Transverse colon (tissue), 4 donors: ENCODE results near the gene FBXO36. TPM values are rescaled to one million over a fixed set of nuclear protein-coding genes. Genes with fewer than 3 reads are reported as not detected.

Source experiments
- DNase-seq: peaks from one replicate; pipeline ENCODE4 v3.0.0-alpha.2; 2019
- H3K27ac ChIP-seq, 4 donors: fragments of 200-600 bp; sonication (generic); 2 replicates each; pipeline ENCODE4 v1.5.1; 2016 to 2018; ENCODE audit warnings: inconsistent platforms in 4 of 4
- H3K27me3 ChIP-seq: fragments of 200-600 bp; sonication (generic); 2 replicates; pipeline ENCODE4 v1.5.1; 2017; ENCODE audit warnings: inconsistent platforms
- H3K36me3 ChIP-seq, 4 donors: fragments of 200-600 bp; sonication (generic); 2 replicates each; pipeline ENCODE4 v1.5.1; 2017 to 2019; ENCODE audit warnings: inconsistent platforms in 4 of 4
- H3K4me1 ChIP-seq, 4 donors: fragments of 200-600 bp; sonication (generic); 2 replicates each; pipeline ENCODE4 v1.5.1; 2017 to 2020; ENCODE audit warnings: inconsistent platforms in 4 of 4
- H3K4me3 ChIP-seq, 4 donors: fragments of 200-600 bp; sonication (generic); 1 replicate in 1 of 4; 2 replicates in 3 of 4; pipeline versions ENCODE4 v1.5.1 to v1.6.1; 2017 to 2019; ENCODE audit warnings: inconsistent platforms in 4 of 4
- H3K9me3 ChIP-seq, 2 donors: fragments of 200-600 bp; sonication (generic); 2 replicates each; pipeline ENCODE4 v1.5.1; 2017 to 2019; ENCODE audit warnings: inconsistent platforms in 2 of 2
- EP300 ChIP-seq: sonication (generic); formaldehyde crosslinking; IDR thresholded peaks from one replicate; pipeline ENCODE4 v1.6.1; 2017; ENCODE audit warnings: antibody characterized with exemption, low read depth
- POLR2A ChIP-seq: fragments of 450-650 bp; IDR thresholded peaks from one replicate; pipeline ENCODE4 v1.6.1; 2016; ENCODE audit warnings: antibody characterized with exemption, mild to moderate bottlenecking, moderate library complexity
- POLR2AphosphoS5 ChIP-seq, 3 donors: sonication (generic); formaldehyde crosslinking; IDR thresholded peaks; one replicate each; pipeline ENCODE4 v1.6.1; 2016; ENCODE audit warnings: antibody characterized with exemption in 3 of 3
- WGBS, 2 donors: methylation state at CpG; one replicate each; pipeline ENCODE4 v1.1.5; 2018; ENCODE audit warnings: low coverage in 1 of 2; 5-methylcytosine and 5-hydroxymethylcytosine counted together
- in situ Hi-C, 4 donors: fragments of 200-750 bp; cut with MboI; loops; one replicate each; pipeline versions ENCODE4 v1.15.0 to v1.15.1; 2017; ENCODE audit warnings: low sequenced_read_pairs in 3 of 4, low pct_ligation_motif_present in 1 of 4, low pct_unique_long_range_greater_than_20kb in 1 of 4
- intact Hi-C: fragments of 100-400 bp; cut with DNase I; formaldehyde crosslinking; loops from one replicate; pipeline ENCODE4 v1.15.1; 2023; ENCODE audit warnings: low total_unique reads
- total RNA-seq, 4 donors: library from RNA; depleted of rRNA; stranded (reverse); fragments of >200 nt; gene quantifications; one replicate each; pipeline ENCODE4 v1.1.0, GENCODE V29; 2016
- TF ChIP-seq, protein P1 (sequence below), 5 experiments: fragments of 200-600 bp in 3 of 5; fragments of 450-650 bp in 2 of 5; sonication (generic) in 3 of 5; IDR thresholded peaks; 1 replicate in 2 of 5; 2 replicates in 3 of 5; pipeline ENCODE4 v1.5.1; 2016 to 2017; ENCODE audit warnings: antibody characterized with exemption in 5 of 5, inconsistent platforms in 3 of 5, mild to moderate bottlenecking in 2 of 5, moderate library complexity in 1 of 5

FBXO36 gene
- total RNA-seq, 4 donors from 2014 or later = 0.60 to 2.1 (median 1.3) TPM

DNA sequence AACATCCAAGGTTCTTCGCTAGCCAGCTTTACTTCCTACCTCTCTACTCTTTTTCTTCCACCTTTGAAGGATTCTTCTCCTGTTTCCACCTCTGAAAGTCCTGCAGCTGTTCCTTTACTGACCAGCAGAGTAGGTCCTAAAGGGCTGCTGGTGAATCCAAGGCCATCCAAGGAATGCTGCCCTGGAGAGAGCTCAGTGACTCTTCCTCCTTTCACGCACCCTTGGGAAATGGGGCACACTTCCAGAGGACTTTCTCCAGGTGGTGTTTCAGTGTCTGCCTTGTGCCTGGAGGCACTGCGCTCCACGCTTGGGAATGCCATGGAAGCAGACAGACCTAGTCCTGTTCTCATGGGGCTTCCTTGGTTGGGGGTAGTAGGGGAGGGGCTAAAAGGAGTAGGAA is 101.0 kb downstream of the FBXO36 start:
- Histone ChIP-seq H3K27me3 (no peaks in the 10 kb centered on the region), H3K27ac (no peak overlapping the region), H3K36me3 (no peaks in the 10 kb centered on the region), H3K4me3 (no peak overlapping the region), H3K9me3 (no peaks in the 10 kb centered on the region), H3K4me1 (no peaks in the 10 kb centered on the region)
- in situ Hi-C loops (loop anchor here in 2 of 4 donors (25.0 kb wide), 1 partner anchor 589 kb away; no protein-coding TSS in a partner anchor), intact Hi-C loops (no loop called here)
- WGBS, 2 donors = 91 to 100% methylated on average over 1 to 4 of the region's 4 CpGs
- TF ChIP-seq, protein P1, sequence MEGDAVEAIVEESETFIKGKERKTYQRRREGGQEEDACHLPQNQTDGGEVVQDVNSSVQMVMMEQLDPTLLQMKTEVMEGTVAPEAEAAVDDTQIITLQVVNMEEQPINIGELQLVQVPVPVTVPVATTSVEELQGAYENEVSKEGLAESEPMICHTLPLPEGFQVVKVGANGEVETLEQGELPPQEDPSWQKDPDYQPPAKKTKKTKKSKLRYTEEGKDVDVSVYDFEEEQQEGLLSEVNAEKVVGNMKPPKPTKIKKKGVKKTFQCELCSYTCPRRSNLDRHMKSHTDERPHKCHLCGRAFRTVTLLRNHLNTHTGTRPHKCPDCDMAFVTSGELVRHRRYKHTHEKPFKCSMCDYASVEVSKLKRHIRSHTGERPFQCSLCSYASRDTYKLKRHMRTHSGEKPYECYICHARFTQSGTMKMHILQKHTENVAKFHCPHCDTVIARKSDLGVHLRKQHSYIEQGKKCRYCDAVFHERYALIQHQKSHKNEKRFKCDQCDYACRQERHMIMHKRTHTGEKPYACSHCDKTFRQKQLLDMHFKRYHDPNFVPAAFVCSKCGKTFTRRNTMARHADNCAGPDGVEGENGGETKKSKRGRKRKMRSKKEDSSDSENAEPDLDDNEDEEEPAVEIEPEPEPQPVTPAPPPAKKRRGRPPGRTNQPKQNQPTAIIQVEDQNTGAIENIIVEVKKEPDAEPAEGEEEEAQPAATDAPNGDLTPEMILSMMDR (IDR thresholded peaks at IDR 0.05) = no peak
- TF ChIP-seq POLR2AphosphoS5 (IDR thresholded peaks at IDR 0.05) (no peak), POLR2A (no peak), EP300 (no peak)
- no peak for DNase-seq

GRCh38 chr2:230042195-230042594 is 119.9 kb downstream of the FBXO36 start:
- no peak for DNase-seq
- intact Hi-C loops (no loop called here), in situ Hi-C loops (no loop called here)
- H3K27ac ChIP-seq = no peak overlapping the region
- no peaks in the 10 kb centered on the region for H3K27me3 ChIP-seq
- H3K9me3 ChIP-seq = no peaks in the 10 kb centered on the region
- 91 to 100% methylated on average over 1 of the region's 1 CpG for WGBS, 2 donors
- TF ChIP-seq POLR2AphosphoS5 (IDR thresholded peaks at IDR 0.05) = no peak
- TF ChIP-seq EP300 = no peak
- TF ChIP-seq, protein P1 (IDR thresholded peaks at IDR 0.05) = no peak
- H3K36me3 ChIP-seq = no peaks in the 10 kb centered on the region
- H3K4me3 ChIP-seq = no peak overlapping the region
- H3K4me1 ChIP-seq = no peaks in the 10 kb centered on the region

- 93 to 100% methylated on average over 3 to 5 of the region's 5 CpGs for WGBS, 2 donors
- intact Hi-C loops = no loop called here
- no peaks in the 10 kb centered on the region for H3K36me3 ChIP-seq
These were observed 120.7 kb downstream of the FBXO36 start for GRCh38 chr2:230043025-230043424.

GRCh38 chr2:230043461-230043860 is 121.2 kb downstream of the FBXO36 start:
- H3K27ac ChIP-seq = no peak overlapping the region
- in situ Hi-C loops (no loop called here), intact Hi-C loops (no loop called here)
- H3K9me3 ChIP-seq = no peaks in the 10 kb centered on the region
- 79% methylated on average over 2 of the region's 2 CpGs; no CpG with 5 or more reads in 1 of the 2 donors for WGBS, 2 donors
- no peaks in the 10 kb centered on the region for H3K4me1 ChIP-seq
- no peaks in the 10 kb centered on the region for H3K27me3 ChIP-seq
- TF ChIP-seq POLR2AphosphoS5 (IDR thresholded peaks at IDR 0.05) (no peak), POLR2A (no peak), EP300 (no peak)
- TF ChIP-seq, protein P1 (IDR thresholded peaks at IDR 0.05) = no peak
- no peaks in the 10 kb centered on the region for H3K36me3 ChIP-seq
- no peak overlapping the region for H3K4me3 ChIP-seq
- no peak for DNase-seq

More at GRCh38 chr2:230043025-230043424, 120.7 kb downstream of the FBXO36 start:
- Histone ChIP-seq H3K4me3 (no peak overlapping the region), H3K9me3 (no peaks in the 10 kb centered on the region), H3K27me3 (no peaks in the 10 kb centered on the region), H3K4me1 (no peaks in the 10 kb centered on the region), H3K27ac (no peak overlapping the region)
- TF ChIP-seq EP300 (no peak), POLR2AphosphoS5 (IDR thresholded peaks at IDR 0.05) (no peak)
- in situ Hi-C loops = no loop called here
- no peak for DNase-seq

DNA sequence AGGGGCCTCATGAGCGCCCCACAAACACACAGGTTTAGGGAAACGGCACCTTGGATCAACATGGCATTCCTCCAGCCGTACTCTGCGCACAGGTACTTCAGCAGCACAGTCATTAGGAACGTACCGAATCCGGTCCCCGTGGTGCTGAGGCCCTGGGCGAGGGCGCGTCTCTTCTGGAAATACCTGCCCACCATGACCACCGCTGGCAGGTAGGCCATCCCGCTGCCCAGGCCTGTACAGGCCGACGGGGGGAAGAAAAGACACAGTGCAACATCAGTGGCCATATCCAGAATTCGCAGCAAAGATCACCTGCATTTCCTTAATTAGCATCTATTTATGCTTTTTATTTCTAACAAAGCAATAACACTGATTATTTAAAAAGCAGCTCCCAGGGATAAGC is 124.2 kb downstream of the FBXO36 start:
- TF ChIP-seq POLR2A (no peak), EP300 (no peak), POLR2AphosphoS5 (IDR thresholded peaks at IDR 0.05) (no peak)
- TF ChIP-seq, protein P1 (IDR thresholded peaks at IDR 0.05) = no peak
- in situ Hi-C loops = no loop called here
- Histone ChIP-seq H3K36me3 (no peaks in the 10 kb centered on the region), H3K27me3 (no peaks in the 10 kb centered on the region), H3K4me1 (no peaks in the 10 kb centered on the region), H3K9me3 (no peaks in the 10 kb centered on the region), H3K27ac (no peak overlapping the region), H3K4me3 (no peak overlapping the region)
- WGBS, 2 donors = 97% methylated on average over 16 of the region's 16 CpGs; no CpG with 5 or more reads in 1 of the 2 donors
- intact Hi-C loops = no loop called here
- DNase-seq = no peak
